SK-N-SH treated with all-trans-retinoic acid at 6 μM for 48 hours (cell line): Measurements from ENCODE around the gene CWC15.

Source experiments
- ARNTL ChIP-seq: fragments of 450-650 bp; formaldehyde crosslinking; IDR thresholded peaks from 2 replicates; pipeline ENCODE4 v1.5.0; 2020; ENCODE audit warnings: low read depth, mild to moderate bottlenecking, moderate library complexity, borderline replicate concordance
- BACH2 ChIP-seq: fragments of 250-450 bp; sonication (Bioruptor Pico); IDR thresholded peaks from 2 replicates; pipeline ENCODE4 v1.9.0; 2021; ENCODE audit warnings: mild to moderate bottlenecking, borderline replicate concordance
- GLIS3 ChIP-seq: fragments of 250-450 bp; sonication (Bioruptor Pico); IDR thresholded peaks from 2 replicates; pipeline ENCODE4 v1.5.0; 2020; ENCODE audit warnings: mild to moderate bottlenecking, moderate library complexity
- ZNF565 ChIP-seq: fragments of 450-650 bp; formaldehyde crosslinking; conservative IDR thresholded peaks from 2 replicates; pipeline ENCODE4 v1.5.0; 2020; ENCODE audit warnings: low read depth, mild to moderate bottlenecking, moderate library complexity
- ZNF8 ChIP-seq: fragments of 450-650 bp; formaldehyde crosslinking; IDR thresholded peaks from 2 replicates; pipeline ENCODE4 v1.5.0; 2020; ENCODE audit warnings: mild to moderate bottlenecking, moderate library complexity
- TF ChIP-seq, protein P1 (sequence below): fragments of 250-450 bp; sonication (Bioruptor Pico); IDR thresholded peaks from 2 replicates; pipeline ENCODE4 v1.5.1; 2020; ENCODE audit warnings: low read depth, mild to moderate bottlenecking, moderate library complexity

DNA sequence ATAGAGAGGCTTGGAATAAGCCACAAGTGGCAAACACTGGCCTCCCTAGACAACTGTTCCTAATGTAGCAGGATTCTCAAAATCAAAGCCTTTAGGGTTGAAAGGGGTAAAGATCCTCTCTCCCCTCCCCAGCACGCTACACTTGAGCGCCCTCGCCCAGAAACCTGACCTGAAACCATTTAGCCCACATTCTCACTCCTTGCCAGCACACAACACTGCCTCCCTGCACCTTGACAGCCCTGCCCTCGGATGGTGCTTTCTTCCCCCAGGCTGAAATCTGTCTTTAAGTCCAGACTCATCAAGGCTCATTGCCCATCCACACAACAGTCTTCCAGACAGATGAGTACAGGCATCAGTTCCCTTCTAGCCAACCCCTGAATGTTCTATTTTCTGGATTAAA, 26.5 kb downstream of the CWC15 start:
- TF ChIP-seq, protein P1, sequence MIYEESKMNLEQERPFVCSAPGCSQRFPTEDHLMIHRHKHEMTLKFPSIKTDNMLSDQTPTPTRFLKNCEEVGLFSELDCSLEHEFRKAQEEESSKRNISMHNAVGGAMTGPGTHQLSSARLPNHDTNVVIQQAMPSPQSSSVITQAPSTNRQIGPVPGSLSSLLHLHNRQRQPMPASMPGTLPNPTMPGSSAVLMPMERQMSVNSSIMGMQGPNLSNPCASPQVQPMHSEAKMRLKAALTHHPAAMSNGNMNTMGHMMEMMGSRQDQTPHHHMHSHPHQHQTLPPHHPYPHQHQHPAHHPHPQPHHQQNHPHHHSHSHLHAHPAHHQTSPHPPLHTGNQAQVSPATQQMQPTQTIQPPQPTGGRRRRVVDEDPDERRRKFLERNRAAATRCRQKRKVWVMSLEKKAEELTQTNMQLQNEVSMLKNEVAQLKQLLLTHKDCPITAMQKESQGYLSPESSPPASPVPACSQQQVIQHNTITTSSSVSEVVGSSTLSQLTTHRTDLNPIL (CRISPR knock-in tag), result no peak
- TF ChIP-seq ARNTL (no peak), ZNF565 (no peak), BACH2 (CRISPR knock-in tag) (no peak), ZNF8 (CRISPR knock-in tag) (no peak), GLIS3 (no peak)
